GM18520 (cell line): ENCODE measurements around the gene TANGO6.

Source experiments
- ATAC-seq: cut with Tn5 transposase; IDR thresholded peaks from one replicate; pipeline ENCODE4 v1.9.1; 2021; ENCODE audit not compliant: unreplicated experiment

The TANGO6 gene

GRCh38 chr16:68907297-68907696, 64.0 kb downstream of the TANGO6 start:
- no peak for ATAC-seq

GRCh38 chr16:68907781-68908181, 64.5 kb downstream of the TANGO6 start:
- no peak for ATAC-seq

GRCh38 chr16:68909099-68909733, 65.9 kb downstream of the TANGO6 start:
- no peak for ATAC-seq

GRCh38 chr16:68910051-68910450, 66.7 kb downstream of the TANGO6 start:
- no peak for ATAC-seq

- ATAC-seq, result no peak
These were observed 72.3 kb downstream of the TANGO6 start for GRCh38 chr16:68915589-68915988.

GRCh38 chr16:68917541-68917940, 74.2 kb downstream of the TANGO6 start:
- ATAC-seq, result no peak

GRCh38 chr16:68920349-68920748, 77.0 kb downstream of the TANGO6 start:
- ATAC-seq, result no peak

GRCh38 chr16:68921637-68922036, 78.3 kb downstream of the TANGO6 start:
- no peak for ATAC-seq

- ATAC-seq, result no peak
These were observed 79.8 kb downstream of the TANGO6 start for GRCh38 chr16:68923116-68923515.

GRCh38 chr16:68927018-68927417, 83.7 kb downstream of the TANGO6 start:
- ATAC-seq, result no peak

- no peak for ATAC-seq
These were observed 87.9 kb downstream of the TANGO6 start for GRCh38 chr16:68931196-68931595.

- no peak for ATAC-seq
These were observed 91.1 kb downstream of the TANGO6 start for GRCh38 chr16:68934402-68934801.

GRCh38 chr16:68935008-68935407, 91.7 kb downstream of the TANGO6 start:
- ATAC-seq, result no peak

GRCh38 chr16:68936736-68937631, 93.7 kb downstream of the TANGO6 start:
- ATAC-seq, result no peak

GRCh38 chr16:68939692-68940320, 96.5 kb downstream of the TANGO6 start:
- ATAC-seq, result no peak

- ATAC-seq, result no peak
These were observed 97.5 kb downstream of the TANGO6 start for GRCh38 chr16:68940816-68941215.

- ATAC-seq, result no peak
These were observed 100.6 kb downstream of the TANGO6 start for GRCh38 chr16:68943961-68944360.

- ATAC-seq, result no peak
These were observed 105.0 kb downstream of the TANGO6 start for GRCh38 chr16:68948230-68948910.

- ATAC-seq, result no peak
These were observed 108.9 kb downstream of the TANGO6 start for GRCh38 chr16:68951991-68952877.

- no peak for ATAC-seq
These were observed 111.7 kb downstream of the TANGO6 start for GRCh38 chr16:68954911-68955635.
